ENCODE measurements around the gene FAM107A. TPM values are rescaled to one million over a fixed set of nuclear protein-coding genes. Genes with fewer than 3 reads are reported as not detected.

The FAM107A gene
- total RNA-seq, 1 donor from 2014 or later, result 1.3 TPM

DNA sequence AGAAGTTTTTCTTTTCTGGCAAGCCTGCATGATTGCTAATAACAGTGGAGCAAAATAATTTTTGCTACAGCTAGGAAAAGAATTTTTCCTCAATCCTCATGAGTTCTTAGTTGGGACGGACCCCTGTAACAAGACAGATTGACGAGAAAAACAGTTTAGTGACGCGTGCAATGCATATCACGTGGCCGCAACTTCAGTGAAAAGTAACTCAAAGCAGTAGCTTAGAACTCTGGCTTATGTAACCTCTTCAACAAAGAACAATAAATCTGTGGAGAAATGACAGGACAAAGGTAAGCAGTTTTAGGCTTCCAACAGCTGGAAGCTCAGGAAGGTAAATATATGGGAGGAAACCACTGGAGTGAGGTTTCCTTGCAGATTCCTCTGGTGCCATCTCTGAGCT is 19.7 kb downstream of the FAM107A start:
- TF ChIP-seq, protein P1, sequence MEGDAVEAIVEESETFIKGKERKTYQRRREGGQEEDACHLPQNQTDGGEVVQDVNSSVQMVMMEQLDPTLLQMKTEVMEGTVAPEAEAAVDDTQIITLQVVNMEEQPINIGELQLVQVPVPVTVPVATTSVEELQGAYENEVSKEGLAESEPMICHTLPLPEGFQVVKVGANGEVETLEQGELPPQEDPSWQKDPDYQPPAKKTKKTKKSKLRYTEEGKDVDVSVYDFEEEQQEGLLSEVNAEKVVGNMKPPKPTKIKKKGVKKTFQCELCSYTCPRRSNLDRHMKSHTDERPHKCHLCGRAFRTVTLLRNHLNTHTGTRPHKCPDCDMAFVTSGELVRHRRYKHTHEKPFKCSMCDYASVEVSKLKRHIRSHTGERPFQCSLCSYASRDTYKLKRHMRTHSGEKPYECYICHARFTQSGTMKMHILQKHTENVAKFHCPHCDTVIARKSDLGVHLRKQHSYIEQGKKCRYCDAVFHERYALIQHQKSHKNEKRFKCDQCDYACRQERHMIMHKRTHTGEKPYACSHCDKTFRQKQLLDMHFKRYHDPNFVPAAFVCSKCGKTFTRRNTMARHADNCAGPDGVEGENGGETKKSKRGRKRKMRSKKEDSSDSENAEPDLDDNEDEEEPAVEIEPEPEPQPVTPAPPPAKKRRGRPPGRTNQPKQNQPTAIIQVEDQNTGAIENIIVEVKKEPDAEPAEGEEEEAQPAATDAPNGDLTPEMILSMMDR (conservative IDR thresholded peaks at IDR 0.05; ENCODE audit: low read depth, low read length), result no peak
- no peak for DNase-seq (ENCODE audit: low read depth)
- no peak overlapping the region for H3K4me3 ChIP-seq (ENCODE audit: low read depth, low read length)

DNA sequence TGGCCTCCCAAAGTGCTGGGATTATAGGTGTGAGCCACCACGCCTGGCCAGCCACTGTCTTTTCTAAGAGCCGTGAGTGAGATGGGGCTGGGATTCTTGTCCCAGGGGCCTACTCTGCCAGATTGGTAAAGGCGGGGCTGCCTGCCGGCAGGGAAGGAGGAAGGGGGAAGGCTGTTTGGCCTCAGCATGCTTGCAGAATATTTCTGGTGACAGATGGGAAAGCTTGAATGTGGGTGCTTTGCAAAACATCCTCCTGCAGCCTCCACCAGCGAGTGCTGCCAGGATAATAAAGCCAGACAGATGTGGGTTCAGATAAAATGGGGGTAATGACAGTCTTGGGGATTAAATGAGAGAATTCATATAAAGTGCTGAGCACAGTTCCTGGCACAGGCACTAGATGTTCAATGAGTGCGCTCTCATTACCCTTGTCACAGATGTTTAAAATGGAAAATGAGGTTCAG is 20.4 kb downstream of the FAM107A start:
- H3K4me3 ChIP-seq (ENCODE audit: low read depth, low read length), result no peak overlapping the region
- no peak for DNase-seq (ENCODE audit: low read depth)
- TF ChIP-seq, protein P1 (conservative IDR thresholded peaks at IDR 0.05; ENCODE audit: low read depth, low read length), result no peak

DNA sequence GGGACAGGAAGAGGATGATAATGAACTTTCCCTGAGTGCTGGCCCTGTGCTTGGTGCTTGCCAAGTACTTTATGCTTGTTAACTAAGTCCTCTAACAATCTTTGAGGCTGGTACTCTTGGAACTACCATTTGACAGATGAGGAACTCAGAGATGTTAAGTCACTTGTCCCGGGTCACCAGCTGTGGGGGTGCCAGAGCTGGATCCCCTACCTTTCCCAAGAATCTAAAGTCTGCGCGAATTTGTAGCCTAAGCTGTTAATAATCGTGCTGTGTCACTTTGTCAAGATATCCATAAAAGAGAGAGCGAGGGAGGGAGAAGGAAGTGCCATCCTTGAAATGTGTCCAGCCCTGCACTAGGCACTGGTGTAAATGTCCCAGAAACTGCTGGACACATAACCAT is 21.2 kb downstream of the FAM107A start:
- DNase-seq (ENCODE audit: low read depth), result no peak
- TF ChIP-seq, protein P1 (conservative IDR thresholded peaks at IDR 0.05; ENCODE audit: low read depth, low read length), result no peak
- H3K4me3 ChIP-seq (ENCODE audit: low read depth, low read length), result no peak overlapping the region

DNA sequence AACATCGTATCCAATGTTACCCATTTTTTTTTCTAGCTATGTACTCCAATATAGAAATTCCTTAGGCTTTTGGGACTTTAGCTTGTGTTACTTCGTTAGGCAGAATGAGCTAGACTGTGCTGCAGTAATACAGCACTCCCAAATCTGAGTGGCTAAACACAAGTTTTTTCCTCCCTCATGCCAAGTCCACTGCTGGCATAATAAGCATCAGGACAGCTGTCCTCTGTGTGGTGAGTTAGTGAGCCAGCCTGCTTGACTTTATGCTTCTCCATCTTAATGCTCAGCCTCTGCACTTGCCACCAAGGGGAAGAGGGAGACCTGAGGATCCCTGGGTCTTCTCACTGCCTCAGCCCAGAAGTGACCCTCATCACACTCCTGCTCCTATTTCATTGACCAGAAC is 22.0 kb downstream of the FAM107A start:
- TF ChIP-seq, protein P1 (conservative IDR thresholded peaks at IDR 0.05; ENCODE audit: low read depth, low read length), result no peak
- no peak overlapping the region for H3K4me3 ChIP-seq (ENCODE audit: low read depth, low read length)
- DNase-seq (ENCODE audit: low read depth), result no peak

DNA sequence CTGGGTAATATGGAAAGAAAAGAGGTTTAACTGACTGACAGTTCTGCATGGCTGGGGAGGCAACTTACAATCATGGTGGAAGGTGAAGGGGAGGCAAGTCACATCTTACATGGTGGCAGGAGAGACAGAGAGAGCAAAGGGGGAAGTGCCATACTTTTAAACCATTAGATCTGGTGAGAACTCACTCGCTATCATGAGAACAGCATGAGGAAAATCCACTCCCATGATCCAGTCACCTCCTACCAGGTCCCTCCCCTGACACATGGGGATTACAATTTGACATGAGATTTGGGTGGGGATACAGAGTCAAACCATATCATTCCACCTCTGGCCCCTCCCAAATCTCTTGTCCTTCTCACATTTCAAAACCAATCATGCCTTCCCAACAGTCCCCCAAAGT is 24.2 kb downstream of the FAM107A start:
- no peak for DNase-seq (ENCODE audit: low read depth)
- TF ChIP-seq, protein P1 (conservative IDR thresholded peaks at IDR 0.05; ENCODE audit: low read depth, low read length), result no peak
- no peak overlapping the region for H3K4me3 ChIP-seq (ENCODE audit: low read depth, low read length)

DNA sequence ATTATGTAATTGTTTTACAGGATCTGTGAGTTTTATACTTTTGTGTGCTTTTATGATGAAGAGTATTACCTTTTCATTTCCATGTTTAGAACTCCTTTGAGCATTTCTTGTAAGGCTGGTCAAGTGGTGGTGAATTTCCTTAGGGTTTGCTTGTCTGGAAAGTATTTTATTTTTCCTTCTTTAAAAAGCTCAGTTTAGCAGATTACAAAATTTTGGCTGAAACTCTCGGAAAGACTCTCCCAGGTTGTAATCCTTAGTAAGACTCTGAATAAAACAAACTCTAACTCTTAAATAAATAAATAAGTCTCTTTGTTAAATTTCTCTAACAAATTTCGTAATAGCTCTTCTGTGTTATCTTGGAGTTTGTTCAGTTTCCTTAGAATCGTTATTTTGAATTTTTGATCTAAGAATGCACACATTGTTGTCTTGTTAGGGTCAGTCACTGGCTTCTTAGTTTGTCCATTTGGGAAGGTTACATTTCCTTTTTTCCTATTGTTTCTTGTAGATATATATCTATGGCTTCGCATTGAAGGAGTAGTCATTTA is 25.5 kb downstream of the FAM107A start:
- no peak for DNase-seq (ENCODE audit: low read depth)
- TF ChIP-seq, protein P1 (conservative IDR thresholded peaks at IDR 0.05; ENCODE audit: low read depth, low read length), result no peak
- H3K4me3 ChIP-seq (ENCODE audit: low read depth, low read length), result no peak overlapping the region

DNA sequence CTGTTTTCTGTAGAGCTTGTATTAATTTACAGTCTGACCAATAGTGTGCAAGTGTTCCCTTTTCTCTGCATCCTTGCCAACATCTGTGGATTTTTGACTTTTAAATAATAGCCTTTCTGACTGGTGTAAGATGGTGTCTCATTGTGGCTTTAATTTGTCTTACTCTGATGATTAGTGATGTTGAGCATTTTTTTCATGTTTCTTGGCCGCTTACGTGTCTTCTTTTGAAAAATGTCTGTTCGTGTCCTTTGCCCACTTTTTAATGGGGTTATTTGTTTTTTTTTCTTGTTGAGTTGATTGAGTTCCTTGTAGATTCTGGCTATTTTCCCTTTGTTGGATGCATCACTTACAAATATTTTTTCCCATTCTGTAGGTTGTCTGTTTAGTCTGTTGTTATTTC is 32.6 kb downstream of the FAM107A start:
- DNase-seq (ENCODE audit: low read depth), result no peak
- TF ChIP-seq, protein P1 (conservative IDR thresholded peaks at IDR 0.05; ENCODE audit: low read depth, low read length), result no peak
- H3K4me3 ChIP-seq (ENCODE audit: low read depth, low read length), result no peak overlapping the region
